GM23338 (cell line): ENCODE data around the gene TRIM31. TPM values are rescaled to one million over a fixed set of nuclear protein-coding genes. Genes with fewer than 3 reads are reported as not detected.

Source experiments
- ATAC-seq: fragments of 200-7000 bp; cut with Tn5 transposase; 3 replicates; pipeline ENCODE4 v1.9.1; 2020
- DNase-seq: peaks from one replicate; pipeline ENCODE4 v3.0.0-alpha.2; 2015; ENCODE audit warnings: low spot score
- H2AFZ ChIP-seq: fragments of 200-600 bp; sonication (generic); 2 replicates; pipeline ENCODE4 v1.8.0; 2016; ENCODE audit warnings: antibody characterized with exemption, mild to moderate bottlenecking, moderate library complexity
- H3F3A ChIP-seq: fragments of 200-600 bp; sonication (generic); replicated peaks from 2 replicates; pipeline ENCODE4 v1.8.0; 2017; ENCODE audit warnings: antibody characterized with exemption, mixed run types, low read depth
- H3K27ac ChIP-seq: fragments of 200-600 bp; sonication (generic); 2 replicates; pipeline ENCODE4 v1.6.1; 2016; ENCODE audit warnings: low read depth
- H3K27me3 ChIP-seq: fragments of 200-600 bp; sonication (generic); 2 replicates; pipeline ENCODE4 v1.8.0; 2016; ENCODE audit warnings: mild to moderate bottlenecking, mixed run types, moderate library complexity; ENCODE audit not compliant: insufficient read depth
- H3K36me3 ChIP-seq: fragments of 200-600 bp; sonication (generic); 2 replicates; pipeline ENCODE4 v1.8.0; 2016; ENCODE audit warnings: mild to moderate bottlenecking; ENCODE audit not compliant: insufficient read depth
- H3K4me1 ChIP-seq: fragments of 200-600 bp; sonication (generic); 2 replicates; pipeline ENCODE4 v1.8.0; 2016; ENCODE audit warnings: mild to moderate bottlenecking, moderate library complexity; ENCODE audit not compliant: insufficient read depth
- H3K4me2 ChIP-seq: fragments of 200-600 bp; sonication (generic); 2 replicates; pipeline ENCODE4 v1.7.1; 2017; ENCODE audit warnings: mixed run types
- H3K4me3 ChIP-seq: fragments of 200-600 bp; sonication (generic); 2 replicates; pipeline ENCODE4 v1.6.1; 2016; ENCODE audit warnings: mixed run types
- H3K79me2 ChIP-seq: fragments of 200-600 bp; sonication (generic); replicated peaks from 2 replicates; pipeline ENCODE4 v1.8.0; 2017; ENCODE audit warnings: mild to moderate bottlenecking; ENCODE audit not compliant: insufficient read depth
- H3K9me2 ChIP-seq: fragments of 200-600 bp; sonication (generic); 2 replicates; pipeline ENCODE4 v1.8.0; 2017; ENCODE audit not compliant: insufficient read depth
- H4K20me1 ChIP-seq: fragments of 200-600 bp; sonication (generic); replicated peaks from 2 replicates; pipeline ENCODE4 v1.8.0; 2017; ENCODE audit warnings: mild to moderate bottlenecking; ENCODE audit not compliant: insufficient read depth
- H3K27ac Mint-ChIP-seq: 2 replicates; pipeline ENCODE4 v1.8.0; 2020; ENCODE audit warnings: inconsistent platforms, mild to moderate bottlenecking, moderate library complexity, mixed read lengths
- H3K27me3 Mint-ChIP-seq: 3 replicates; pipeline ENCODE4 v1.8.0; 2022; ENCODE audit warnings: low read depth, mild to moderate bottlenecking, moderate library complexity, mixed read lengths, inconsistent platforms; ENCODE audit not compliant: insufficient read depth, poor library complexity
- H3K36me3 Mint-ChIP-seq: 3 replicates; pipeline ENCODE4 v1.8.0; 2021; ENCODE audit warnings: low read depth, mild to moderate bottlenecking, inconsistent platforms, moderate library complexity, mixed read lengths
- H3K4me1 Mint-ChIP-seq: 3 replicates; pipeline ENCODE4 v1.8.0; 2020; ENCODE audit warnings: mild to moderate bottlenecking, inconsistent platforms, mixed read lengths
- H3K4me3 Mint-ChIP-seq: 3 replicates; pipeline ENCODE4 v1.8.0; 2021; ENCODE audit warnings: moderate library complexity, mild to moderate bottlenecking, inconsistent platforms, mixed read lengths
- H3K9me3 Mint-ChIP-seq: 3 replicates; pipeline ENCODE4 v1.8.0; 2020; ENCODE audit warnings: moderate library complexity, mild to moderate bottlenecking, inconsistent platforms, mixed read lengths
- CREB1 ChIP-seq: fragments of 250-450 bp; sonication (Bioruptor Pico); IDR thresholded peaks from 2 replicates; pipeline ENCODE4 v1.5.0; 2020; ENCODE audit warnings: low read depth, mild to moderate bottlenecking, moderate library complexity
- EZH2phosphoT487 ChIP-seq: fragments of 200-600 bp; sonication (generic); IDR thresholded peaks from one replicate; pipeline ENCODE4 v1.8.1; 2018; ENCODE audit warnings: antibody characterized with exemption; ENCODE audit not compliant: unreplicated experiment
- JUNB ChIP-seq: IDR thresholded peaks from one replicate; pipeline ENCODE4 v1.6.1; 2016; ENCODE audit warnings: antibody characterized with exemption; ENCODE audit not compliant: unreplicated experiment
- POLR2AphosphoS5 ChIP-seq: IDR thresholded peaks from 2 replicates; pipeline ENCODE4 v1.6.1; 2016; ENCODE audit warnings: antibody characterized with exemption, low read depth
- REST ChIP-seq: IDR thresholded peaks from one replicate; pipeline ENCODE4 v1.6.1; 2018; ENCODE audit warnings: antibody characterized with exemption; ENCODE audit not compliant: unreplicated experiment
- polyA plus RNA-seq: library from polyadenylated mRNA; unstranded; fragments of >200 nt; fragmentation: Nextera tagmentation; extraction: Ambion mirVana; gene quantifications from 2 replicates; pipeline ENCODE4 v1.2.1, GENCODE V29; 2016
- total RNA-seq: library from RNA; depleted of rRNA; stranded (reverse); fragments of >200 nt; shearing (Covaris generic); gene quantifications from 2 replicates; pipeline ENCODE4 v1.2.3, GENCODE V29; 2014
- TF ChIP-seq, protein P1 (sequence below): IDR thresholded peaks from 2 replicates; pipeline ENCODE4 v1.6.1; 2016; ENCODE audit warnings: antibody characterized with exemption
- TF ChIP-seq, protein P2 (sequence below): fragments of 250-450 bp; sonication (Bioruptor Pico); IDR thresholded peaks from 2 replicates; pipeline ENCODE4 v1.5.0; 2020; ENCODE audit warnings: mild to moderate bottlenecking, moderate library complexity
- TF ChIP-seq, protein P3 (sequence below), 2 experiments: fragments of 200-600 bp in 1 of 2; sonication (generic) in 1 of 2; conservative IDR thresholded peaks; 2 replicates each; pipeline versions ENCODE4 v1.5.1 to v1.6.1; 2016 to 2017; ENCODE audit warnings: antibody characterized with exemption in 2 of 2, low read depth in 2 of 2, mild to moderate bottlenecking in 2 of 2, moderate library complexity in 1 of 2

The TRIM31 gene
- total and polyA plus RNA-seq, 2 experiments from 2014 or later = 0.26 TPM; not detected in 1

GRCh38 chr6:30130887-30131862 lies 18.3 kb upstream of the TRIM31 start:
- H3K4me1 ChIP-seq = peaks cover 4% of the 10 kb centered on the region; the same call in 1 of the 2 replicates
- no peak for TF ChIP-seq POLR2AphosphoS5
- TF ChIP-seq, protein P1, sequence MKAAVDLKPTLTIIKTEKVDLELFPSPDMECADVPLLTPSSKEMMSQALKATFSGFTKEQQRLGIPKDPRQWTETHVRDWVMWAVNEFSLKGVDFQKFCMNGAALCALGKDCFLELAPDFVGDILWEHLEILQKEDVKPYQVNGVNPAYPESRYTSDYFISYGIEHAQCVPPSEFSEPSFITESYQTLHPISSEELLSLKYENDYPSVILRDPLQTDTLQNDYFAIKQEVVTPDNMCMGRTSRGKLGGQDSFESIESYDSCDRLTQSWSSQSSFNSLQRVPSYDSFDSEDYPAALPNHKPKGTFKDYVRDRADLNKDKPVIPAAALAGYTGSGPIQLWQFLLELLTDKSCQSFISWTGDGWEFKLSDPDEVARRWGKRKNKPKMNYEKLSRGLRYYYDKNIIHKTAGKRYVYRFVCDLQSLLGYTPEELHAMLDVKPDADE = no peak
- TF ChIP-seq REST = no peak
- TF ChIP-seq CREB1 = no peak
- TF ChIP-seq, protein P2, sequence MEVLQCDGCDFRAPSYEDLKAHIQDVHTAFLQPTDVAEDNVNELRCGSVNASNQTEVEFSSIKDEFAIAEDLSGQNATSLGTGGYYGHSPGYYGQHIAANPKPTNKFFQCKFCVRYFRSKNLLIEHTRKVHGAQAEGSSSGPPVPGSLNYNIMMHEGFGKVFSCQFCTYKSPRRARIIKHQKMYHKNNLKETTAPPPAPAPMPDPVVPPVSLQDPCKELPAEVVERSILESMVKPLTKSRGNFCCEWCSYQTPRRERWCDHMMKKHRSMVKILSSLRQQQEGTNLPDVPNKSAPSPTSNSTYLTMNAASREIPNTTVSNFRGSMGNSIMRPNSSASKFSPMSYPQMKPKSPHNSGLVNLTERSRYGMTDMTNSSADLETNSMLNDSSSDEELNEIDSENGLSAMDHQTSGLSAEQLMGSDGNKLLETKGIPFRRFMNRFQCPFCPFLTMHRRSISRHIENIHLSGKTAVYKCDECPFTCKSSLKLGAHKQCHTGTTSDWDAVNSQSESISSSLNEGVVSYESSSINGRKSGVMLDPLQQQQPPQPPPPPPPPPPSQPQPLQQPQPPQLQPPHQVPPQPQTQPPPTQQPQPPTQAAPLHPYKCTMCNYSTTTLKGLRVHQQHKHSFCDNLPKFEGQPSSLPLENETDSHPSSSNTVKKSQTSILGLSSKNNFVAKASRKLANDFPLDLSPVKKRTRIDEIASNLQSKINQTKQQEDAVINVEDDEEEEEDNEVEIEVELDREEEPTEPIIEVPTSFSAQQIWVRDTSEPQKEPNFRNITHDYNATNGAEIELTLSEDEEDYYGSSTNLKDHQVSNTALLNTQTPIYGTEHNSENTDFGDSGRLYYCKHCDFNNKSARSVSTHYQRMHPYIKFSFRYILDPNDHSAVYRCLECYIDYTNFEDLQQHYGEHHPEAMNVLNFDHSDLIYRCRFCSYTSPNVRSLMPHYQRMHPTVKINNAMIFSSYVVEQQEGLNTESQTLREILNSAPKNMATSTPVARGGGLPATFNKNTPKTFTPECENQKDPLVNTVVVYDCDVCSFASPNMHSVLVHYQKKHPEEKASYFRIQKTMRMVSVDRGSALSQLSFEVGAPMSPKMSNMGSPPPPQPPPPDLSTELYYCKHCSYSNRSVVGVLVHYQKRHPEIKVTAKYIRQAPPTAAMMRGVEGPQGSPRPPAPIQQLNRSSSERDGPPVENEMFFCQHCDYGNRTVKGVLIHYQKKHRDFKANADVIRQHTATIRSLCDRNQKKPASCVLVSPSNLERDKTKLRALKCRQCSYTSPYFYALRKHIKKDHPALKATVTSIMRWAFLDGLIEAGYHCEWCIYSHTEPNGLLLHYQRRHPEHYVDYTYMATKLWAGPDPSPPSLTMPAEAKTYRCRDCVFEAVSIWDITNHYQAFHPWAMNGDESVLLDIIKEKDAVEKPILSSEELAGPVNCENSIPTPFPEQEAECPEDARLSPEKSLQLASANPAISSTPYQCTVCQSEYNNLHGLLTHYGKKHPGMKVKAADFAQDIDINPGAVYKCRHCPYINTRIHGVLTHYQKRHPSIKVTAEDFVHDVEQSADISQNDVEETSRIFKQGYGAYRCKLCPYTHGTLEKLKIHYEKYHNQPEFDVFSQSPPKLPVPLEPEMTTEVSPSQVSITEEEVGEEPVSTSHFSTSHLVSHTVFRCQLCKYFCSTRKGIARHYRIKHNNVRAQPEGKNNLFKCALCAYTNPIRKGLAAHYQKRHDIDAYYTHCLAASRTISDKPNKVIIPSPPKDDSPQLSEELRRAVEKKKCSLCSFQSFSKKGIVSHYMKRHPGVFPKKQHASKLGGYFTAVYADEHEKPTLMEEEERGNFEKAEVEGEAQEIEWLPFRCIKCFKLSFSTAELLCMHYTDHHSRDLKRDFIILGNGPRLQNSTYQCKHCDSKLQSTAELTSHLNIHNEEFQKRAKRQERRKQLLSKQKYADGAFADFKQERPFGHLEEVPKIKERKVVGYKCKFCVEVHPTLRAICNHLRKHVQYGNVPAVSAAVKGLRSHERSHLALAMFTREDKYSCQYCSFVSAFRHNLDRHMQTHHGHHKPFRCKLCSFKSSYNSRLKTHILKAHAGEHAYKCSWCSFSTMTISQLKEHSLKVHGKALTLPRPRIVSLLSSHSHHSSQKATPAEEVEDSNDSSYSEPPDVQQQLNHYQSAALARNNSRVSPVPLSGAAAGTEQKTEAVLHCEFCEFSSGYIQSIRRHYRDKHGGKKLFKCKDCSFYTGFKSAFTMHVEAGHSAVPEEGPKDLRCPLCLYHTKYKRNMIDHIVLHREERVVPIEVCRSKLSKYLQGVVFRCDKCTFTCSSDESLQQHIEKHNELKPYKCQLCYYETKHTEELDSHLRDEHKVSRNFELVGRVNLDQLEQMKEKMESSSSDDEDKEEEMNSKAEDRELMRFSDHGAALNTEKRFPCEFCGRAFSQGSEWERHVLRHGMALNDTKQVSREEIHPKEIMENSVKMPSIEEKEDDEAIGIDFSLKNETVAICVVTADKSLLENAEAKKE (CRISPR knock-in tag) = no peak
- TF ChIP-seq, protein P3, sequence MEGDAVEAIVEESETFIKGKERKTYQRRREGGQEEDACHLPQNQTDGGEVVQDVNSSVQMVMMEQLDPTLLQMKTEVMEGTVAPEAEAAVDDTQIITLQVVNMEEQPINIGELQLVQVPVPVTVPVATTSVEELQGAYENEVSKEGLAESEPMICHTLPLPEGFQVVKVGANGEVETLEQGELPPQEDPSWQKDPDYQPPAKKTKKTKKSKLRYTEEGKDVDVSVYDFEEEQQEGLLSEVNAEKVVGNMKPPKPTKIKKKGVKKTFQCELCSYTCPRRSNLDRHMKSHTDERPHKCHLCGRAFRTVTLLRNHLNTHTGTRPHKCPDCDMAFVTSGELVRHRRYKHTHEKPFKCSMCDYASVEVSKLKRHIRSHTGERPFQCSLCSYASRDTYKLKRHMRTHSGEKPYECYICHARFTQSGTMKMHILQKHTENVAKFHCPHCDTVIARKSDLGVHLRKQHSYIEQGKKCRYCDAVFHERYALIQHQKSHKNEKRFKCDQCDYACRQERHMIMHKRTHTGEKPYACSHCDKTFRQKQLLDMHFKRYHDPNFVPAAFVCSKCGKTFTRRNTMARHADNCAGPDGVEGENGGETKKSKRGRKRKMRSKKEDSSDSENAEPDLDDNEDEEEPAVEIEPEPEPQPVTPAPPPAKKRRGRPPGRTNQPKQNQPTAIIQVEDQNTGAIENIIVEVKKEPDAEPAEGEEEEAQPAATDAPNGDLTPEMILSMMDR (conservative IDR thresholded peaks at IDR 0.05; ENCODE audit: low read depth in 2 of 2) = peak; percentile 99
- no peak for TF ChIP-seq JUNB
- TF ChIP-seq EZH2phosphoT487 = no peak
- no peak overlapping the region for H3K27ac Mint-ChIP-seq
- no peaks in the 10 kb centered on the region for H3K9me3 Mint-ChIP-seq
- peaks cover 48% of the 10 kb centered on the region for H3K27me3 Mint-ChIP-seq
- H3K9me2 ChIP-seq = no peaks in the 10 kb centered on the region
- H3K4me3 ChIP-seq = no peak overlapping the region
- peak; percentile 59 for ATAC-seq
- H3K79me2 ChIP-seq = no peaks in the 10 kb centered on the region
- no peaks in the 10 kb centered on the region for H3F3A ChIP-seq
- H2AFZ ChIP-seq = no peak overlapping the region
- DNase-seq = peak; percentile 92
- no peak overlapping the region for H3K4me2 ChIP-seq
- H3K36me3 Mint-ChIP-seq = no peaks in the 10 kb centered on the region
- H3K27me3 ChIP-seq = peaks cover 67% of the 10 kb centered on the region
- no peaks in the 10 kb centered on the region for H3K36me3 ChIP-seq
- H4K20me1 ChIP-seq = no peaks in the 10 kb centered on the region
- peak overlapping the region; percentile 2; the same call in 1 of the 3 replicates for H3K4me3 Mint-ChIP-seq
- H3K4me1 Mint-ChIP-seq = peaks cover 3% of the 10 kb centered on the region; the same call in 2 of the 3 replicates
- H3K27ac ChIP-seq = no peak overlapping the region
